Hepatocyte (in vitro differentiated cells): ENCODE data around the gene UGT1A1. TPM values are rescaled to one million over a fixed set of nuclear protein-coding genes. Genes with fewer than 3 reads are reported as not detected.

Experiments
- DNase-seq: peaks from one replicate; pipeline ENCODE4 v3.0.0-alpha.2; 2016; ENCODE audit warnings: low spot score
- H2AFZ ChIP-seq: fragments of 200-600 bp; sonication (generic); 2 replicates; pipeline ENCODE4 v1.6.0; 2016; ENCODE audit warnings: antibody characterized with exemption, mild to moderate bottlenecking
- H3K27ac ChIP-seq: fragments of 200-600 bp; sonication (generic); 2 replicates; pipeline ENCODE4 v1.5.1; 2016; ENCODE audit warnings: mild to moderate bottlenecking
- H3K27me3 ChIP-seq: fragments of 200-600 bp; sonication (generic); 2 replicates; pipeline ENCODE4 v1.6.1; 2016
- H3K36me3 ChIP-seq: fragments of 200-600 bp; sonication (generic); replicated peaks from 2 replicates; pipeline ENCODE4 v1.5.1; 2016; ENCODE audit warnings: low read depth; ENCODE audit not compliant: insufficient read depth
- H3K4me1 ChIP-seq: fragments of 200-600 bp; sonication (generic); 2 replicates; pipeline ENCODE4 v1.5.1; 2016; ENCODE audit warnings: mild to moderate bottlenecking, moderate library complexity; ENCODE audit not compliant: insufficient read depth
- H3K4me2 ChIP-seq: fragments of 200-600 bp; sonication (generic); 2 replicates; pipeline ENCODE4 v1.6.0; 2016
- H3K4me3 ChIP-seq: fragments of 200-600 bp; sonication (generic); 2 replicates; pipeline ENCODE4 v1.5.1; 2016; ENCODE audit warnings: mild to moderate bottlenecking
- H3K79me2 ChIP-seq: fragments of 200-600 bp; sonication (generic); 2 replicates; pipeline ENCODE4 v1.6.0; 2017; ENCODE audit warnings: mild to moderate bottlenecking
- H3K9me2 ChIP-seq: fragments of 200-600 bp; sonication (generic); replicated peaks from 2 replicates; pipeline ENCODE4 v1.6.0; 2017; ENCODE audit warnings: mild to moderate bottlenecking; ENCODE audit not compliant: insufficient read depth
- H3K9me3 ChIP-seq: fragments of 200-600 bp; sonication (generic); 2 replicates; pipeline ENCODE4 v1.5.1; 2016; ENCODE audit warnings: low read depth, mild to moderate bottlenecking
- H4K20me1 ChIP-seq: fragments of 200-600 bp; sonication (generic); 2 replicates; pipeline ENCODE4 v1.6.0; 2016; ENCODE audit warnings: mild to moderate bottlenecking; ENCODE audit not compliant: insufficient read depth, poor library complexity, severe bottlenecking
- EZH2 ChIP-seq: fragments of 200-600 bp; sonication (generic); IDR thresholded peaks from 2 replicates; pipeline ENCODE4 v1.6.1; 2016; ENCODE audit warnings: antibody characterized with exemption, mild to moderate bottlenecking, borderline replicate concordance
- EZH2phosphoT487 ChIP-seq: fragments of 200-600 bp; sonication (generic); IDR thresholded peaks from one replicate; pipeline ENCODE4 v1.6.1; 2018; ENCODE audit warnings: antibody characterized with exemption, mild to moderate bottlenecking, low read depth, moderate library complexity; ENCODE audit not compliant: unreplicated experiment, severe bottlenecking
- WGBS: methylation state at CpG from one replicate; pipeline ENCODE4 v1.1.6; 2016; ENCODE audit warnings: low lambda C conversion rate; ENCODE audit errors: missing lambda C conversion rate; 5-methylcytosine and 5-hydroxymethylcytosine counted together
- polyA plus RNA-seq: library from polyadenylated mRNA; unstranded; fragments of >200 nt; fragmentation: Nextera tagmentation; extraction: Ambion mirVana; gene quantifications from 2 replicates; pipeline ENCODE4 v1.2.1, GENCODE V29; 2016
- total RNA-seq: library from RNA; depleted of rRNA; stranded (reverse); fragments of >200 nt; gene quantifications from 2 replicates; pipeline ENCODE4 v1.2.3, GENCODE V29; 2014
- TF ChIP-seq, protein P1 (sequence below): fragments of 200-600 bp; sonication (generic); IDR thresholded peaks from 2 replicates; pipeline ENCODE4 v1.5.1; 2016; ENCODE audit warnings: antibody characterized with exemption, mild to moderate bottlenecking; ENCODE audit not compliant: poor library complexity

UGT1A1 gene
- total and polyA plus RNA-seq, 2 experiments from 2014 or later: 0.53 to 0.91 TPM

DNA sequence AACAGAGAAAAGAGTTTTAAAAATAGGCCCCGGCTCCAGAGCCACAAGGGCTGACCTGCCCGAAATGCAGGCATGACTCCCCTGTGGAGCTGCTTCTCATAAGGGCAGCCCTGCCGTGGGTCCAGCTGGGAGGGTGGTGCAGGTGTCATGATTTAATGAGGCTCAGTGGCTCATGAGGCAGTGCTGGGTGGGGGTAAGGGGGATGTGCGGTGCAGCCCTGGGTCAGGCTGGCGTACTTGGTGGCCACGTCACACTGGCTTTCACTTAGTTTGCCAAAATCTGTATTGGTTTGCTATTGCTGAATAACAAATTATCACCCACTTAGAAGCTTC lies 60.7 kb downstream of the UGT1A1 start:
- no peak overlapping the region for H3K27ac ChIP-seq
- WGBS: 90% methylated on average over 6 of the region's 6 CpGs
- H3K4me1 ChIP-seq: peaks cover 10% of the 10 kb centered on the region
- H3K9me2 ChIP-seq: no peaks in the 10 kb centered on the region
- TF ChIP-seq, protein P1, sequence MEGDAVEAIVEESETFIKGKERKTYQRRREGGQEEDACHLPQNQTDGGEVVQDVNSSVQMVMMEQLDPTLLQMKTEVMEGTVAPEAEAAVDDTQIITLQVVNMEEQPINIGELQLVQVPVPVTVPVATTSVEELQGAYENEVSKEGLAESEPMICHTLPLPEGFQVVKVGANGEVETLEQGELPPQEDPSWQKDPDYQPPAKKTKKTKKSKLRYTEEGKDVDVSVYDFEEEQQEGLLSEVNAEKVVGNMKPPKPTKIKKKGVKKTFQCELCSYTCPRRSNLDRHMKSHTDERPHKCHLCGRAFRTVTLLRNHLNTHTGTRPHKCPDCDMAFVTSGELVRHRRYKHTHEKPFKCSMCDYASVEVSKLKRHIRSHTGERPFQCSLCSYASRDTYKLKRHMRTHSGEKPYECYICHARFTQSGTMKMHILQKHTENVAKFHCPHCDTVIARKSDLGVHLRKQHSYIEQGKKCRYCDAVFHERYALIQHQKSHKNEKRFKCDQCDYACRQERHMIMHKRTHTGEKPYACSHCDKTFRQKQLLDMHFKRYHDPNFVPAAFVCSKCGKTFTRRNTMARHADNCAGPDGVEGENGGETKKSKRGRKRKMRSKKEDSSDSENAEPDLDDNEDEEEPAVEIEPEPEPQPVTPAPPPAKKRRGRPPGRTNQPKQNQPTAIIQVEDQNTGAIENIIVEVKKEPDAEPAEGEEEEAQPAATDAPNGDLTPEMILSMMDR: no peak
- TF ChIP-seq EZH2: no peak
- no peak for TF ChIP-seq EZH2phosphoT487
- no peak for DNase-seq
- no peaks in the 10 kb centered on the region for H3K79me2 ChIP-seq
- H4K20me1 ChIP-seq: no peaks in the 10 kb centered on the region
- H3K4me2 ChIP-seq: no peak overlapping the region
- H3K9me3 ChIP-seq: no peaks in the 10 kb centered on the region
- H2AFZ ChIP-seq: no peak overlapping the region
- H3K27me3 ChIP-seq: no peaks in the 10 kb centered on the region
- no peak overlapping the region for H3K4me3 ChIP-seq
- H3K36me3 ChIP-seq: no peaks in the 10 kb centered on the region

DNA sequence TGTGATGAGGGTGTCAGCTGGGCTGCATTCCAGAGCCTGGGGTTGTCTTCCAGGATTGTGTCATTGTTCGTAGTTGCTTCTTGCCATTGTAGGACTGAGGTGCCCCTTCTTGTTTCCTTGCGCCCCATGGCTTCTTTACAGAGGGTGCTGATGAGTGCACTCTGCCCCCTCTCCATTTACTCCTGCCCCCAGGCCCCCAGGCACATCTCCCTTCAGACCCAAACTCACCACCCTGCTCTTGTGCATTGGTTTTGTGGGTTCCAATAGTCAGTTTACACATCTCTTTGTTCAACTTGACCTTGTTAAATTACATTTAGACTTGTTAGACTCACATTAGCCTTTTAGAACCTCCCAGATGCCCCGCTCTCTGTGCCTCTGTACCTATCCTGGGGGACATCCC lies 61.1 kb downstream of the UGT1A1 start:
- Histone ChIP-seq H3K79me2 (no peaks in the 10 kb centered on the region), H3K4me1 (peaks cover 10% of the 10 kb centered on the region), H3K36me3 (no peaks in the 10 kb centered on the region), H3K4me2 (no peak overlapping the region), H4K20me1 (no peaks in the 10 kb centered on the region), H2AFZ (no peak overlapping the region), H3K9me2 (no peaks in the 10 kb centered on the region), H3K9me3 (no peaks in the 10 kb centered on the region), H3K27me3 (no peaks in the 10 kb centered on the region), H3K27ac (no peak overlapping the region), H3K4me3 (no peak overlapping the region)
- DNase-seq: no peak
- 85% methylated on average over 3 of the region's 3 CpGs for WGBS
- TF ChIP-seq EZH2phosphoT487: no peak

DNA sequence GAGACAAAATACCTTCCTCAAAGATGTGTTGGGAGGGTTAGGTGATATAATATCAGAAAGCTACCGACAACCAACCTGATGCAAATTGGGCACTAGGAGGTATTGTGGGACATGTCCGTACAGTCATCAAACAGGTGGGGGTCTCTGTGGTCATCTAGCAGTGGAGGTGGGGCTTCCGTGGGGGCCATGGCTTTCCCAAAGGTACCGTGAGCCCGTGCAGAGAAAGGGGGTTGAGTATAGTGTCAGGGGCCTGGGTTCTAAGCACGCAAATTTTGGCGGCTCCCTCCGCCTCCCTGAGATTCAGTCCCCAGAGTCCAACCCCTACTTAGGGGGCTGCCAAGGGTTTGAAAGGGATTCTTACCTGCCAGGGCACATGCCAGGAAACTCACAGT lies 61.6 kb downstream of the UGT1A1 start:
- Histone ChIP-seq H2AFZ (no peak overlapping the region), H3K9me3 (no peaks in the 10 kb centered on the region), H3K79me2 (no peaks in the 10 kb centered on the region), H3K9me2 (no peaks in the 10 kb centered on the region), H3K4me3 (no peak overlapping the region), H4K20me1 (no peaks in the 10 kb centered on the region), H3K27ac (no peak overlapping the region), H3K27me3 (no peaks in the 10 kb centered on the region), H3K4me2 (no peak overlapping the region), H3K4me1 (peaks cover 10% of the 10 kb centered on the region), H3K36me3 (no peaks in the 10 kb centered on the region)
- no peak for TF ChIP-seq EZH2
- TF ChIP-seq EZH2phosphoT487: no peak
- TF ChIP-seq, protein P1: no peak
- DNase-seq: no peak
- WGBS: 95% methylated on average over 8 of the region's 8 CpGs

DNA sequence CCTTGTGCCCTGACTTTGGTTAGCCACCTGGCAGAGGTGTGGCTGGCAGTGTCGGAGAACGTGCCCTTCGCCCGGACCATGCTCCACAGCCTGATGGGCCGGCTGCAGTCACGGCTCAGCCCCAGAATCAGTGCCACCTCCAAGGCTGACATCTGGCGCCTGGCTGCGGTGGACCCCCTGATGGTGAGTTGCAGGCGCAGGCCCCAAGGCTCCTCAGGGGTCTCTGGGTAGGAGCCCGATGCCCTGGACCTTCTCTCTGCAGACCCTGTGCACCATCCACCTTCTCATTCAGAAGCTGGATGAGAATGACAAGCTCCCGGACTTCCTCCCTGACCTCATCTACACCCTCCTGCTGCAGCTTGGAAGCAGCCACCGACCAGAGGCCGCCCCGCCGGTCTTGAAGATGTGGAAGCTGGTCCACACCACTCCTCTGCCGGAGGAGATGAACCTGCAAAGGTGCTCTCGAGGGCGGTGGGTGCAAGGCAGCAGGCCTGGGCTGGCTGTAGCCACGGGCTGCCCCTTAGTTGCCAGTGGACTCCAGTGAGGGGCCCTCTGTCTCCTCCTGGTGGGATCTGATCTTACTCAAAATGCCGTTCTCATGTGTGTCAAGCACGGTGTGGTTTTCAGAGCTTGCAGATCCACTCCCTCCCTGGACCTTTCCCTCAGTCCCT lies 62.2 kb downstream of the UGT1A1 start:
- no peak overlapping the region for H2AFZ ChIP-seq
- H4K20me1 ChIP-seq: no peaks in the 10 kb centered on the region
- no peaks in the 10 kb centered on the region for H3K79me2 ChIP-seq
- no peaks in the 10 kb centered on the region for H3K27me3 ChIP-seq
- H3K9me3 ChIP-seq: no peaks in the 10 kb centered on the region
- WGBS: 94% methylated on average over 21 of the region's 21 CpGs
- DNase-seq: no peak
- H3K4me3 ChIP-seq: no peak overlapping the region
- H3K27ac ChIP-seq: no peak overlapping the region
- no peak for TF ChIP-seq EZH2phosphoT487
- no peak for TF ChIP-seq EZH2
- TF ChIP-seq, protein P1: no peak
- H3K9me2 ChIP-seq: no peaks in the 10 kb centered on the region
- H3K4me2 ChIP-seq: no peak overlapping the region
- H3K36me3 ChIP-seq: no peaks in the 10 kb centered on the region
- peaks cover 6% of the 10 kb centered on the region for H3K4me1 ChIP-seq

Other genes starting within 250 kb of the UGT1A1 start
- gene USP40, start 193.5 kb upstream of the UGT1A1 start, total RNA-seq: 25.9 and 28.2 TPM in 2 replicates
- gene USP40, start 193.5 kb upstream of the UGT1A1 start, polyA plus RNA-seq: 16.7 and 20.4 TPM in 2 replicates
- gene UGT1A8, start 142.6 kb upstream of the UGT1A1 start, total RNA-seq: 0.08 and 0.10 TPM in 2 replicates
- gene UGT1A8, start 142.6 kb upstream of the UGT1A1 start, polyA plus RNA-seq: not detected in 2 replicates
- not detected in 2 replicates for gene UGT1A10, start 123.8 kb upstream of the UGT1A1 start, total RNA-seq
- gene UGT1A10, start 123.8 kb upstream of the UGT1A1 start, polyA plus RNA-seq: not detected in 2 replicates
- gene UGT1A9, start 88.4 kb upstream of the UGT1A1 start, total RNA-seq: 9.6 and 9.8 TPM in 2 replicates
- gene UGT1A9, start 88.4 kb upstream of the UGT1A1 start, polyA plus RNA-seq: 2.1 and 12.6 TPM in 2 replicates
- gene UGT1A7, start 78.4 kb upstream of the UGT1A1 start, total RNA-seq: 0.07 TPM in 1 of 2 replicates, not detected in the other
- not detected in 2 replicates for gene UGT1A7, start 78.4 kb upstream of the UGT1A1 start, polyA plus RNA-seq
- 3.4 and 3.6 TPM in 2 replicates for gene UGT1A6, start 67.4 kb upstream of the UGT1A1 start, total RNA-seq
- 0.64 and 0.77 TPM in 2 replicates for gene UGT1A6, start 67.4 kb upstream of the UGT1A1 start, polyA plus RNA-seq
- not detected in 2 replicates for gene UGT1A5, start 47.4 kb upstream of the UGT1A1 start, total RNA-seq
- gene UGT1A5, start 47.4 kb upstream of the UGT1A1 start, polyA plus RNA-seq: not detected in 2 replicates
- not detected in 2 replicates for gene UGT1A4, start 41.5 kb upstream of the UGT1A1 start, total RNA-seq
- gene UGT1A4, start 41.5 kb upstream of the UGT1A1 start, polyA plus RNA-seq: not detected in 2 replicates
- not detected in 2 replicates for gene UGT1A3, start 31.2 kb upstream of the UGT1A1 start, total RNA-seq
- gene UGT1A3, start 31.2 kb upstream of the UGT1A1 start, polyA plus RNA-seq: not detected in 2 replicates
- gene MROH2A, start 18.1 kb downstream of the UGT1A1 start, total RNA-seq: not detected in 2 replicates
- not detected in 2 replicates for gene MROH2A, start 18.1 kb downstream of the UGT1A1 start, polyA plus RNA-seq
- 5.0 and 5.3 TPM in 2 replicates for gene HJURP, start 94.3 kb downstream of the UGT1A1 start, total RNA-seq
- 2.7 and 3.6 TPM in 2 replicates for gene HJURP, start 94.3 kb downstream of the UGT1A1 start, polyA plus RNA-seq
- gene TRPM8, start 157.1 kb downstream of the UGT1A1 start, total RNA-seq: 0.33 and 0.84 TPM in 2 replicates
- gene TRPM8, start 157.1 kb downstream of the UGT1A1 start, polyA plus RNA-seq: 0.16 and 0.33 TPM in 2 replicates